Activated CD4-positive, alpha-beta T cell treated with anti-CD3 and anti-CD28 coated beads for 36 hours (primary cell): ENCODE results near the gene MATN1. TPM values are rescaled to one million over a fixed set of nuclear protein-coding genes. Genes with fewer than 3 reads are reported as not detected.

Experiments
- ATAC-seq: fragments of 200-7000 bp; cut with Tn5 transposase; one replicate; pipeline ENCODE4 v1.10.0; 2021; ENCODE audit warnings: mild to moderate bottlenecking, moderate library complexity
- CTCF ChIA-PET: fragments of 350-600 bp; sonication (Branson Sonifier 250); formaldehyde crosslinking; loops from one replicate; lab custom pipeline; 2021; ENCODE audit warnings: antibody characterized with exemption; lab: Charles Lee
- POLR2A ChIA-PET: fragments of 350-600 bp; sonication (Branson Sonifier 250); formaldehyde crosslinking; loops from one replicate; lab custom pipeline; 2021; ENCODE audit warnings: antibody characterized with exemption, inconsistent platforms; lab: Charles Lee
- DNase-seq: peaks from one replicate; pipeline ENCODE4 v3.0.0-alpha.2; 2020
- H3K27ac Mint-ChIP-seq: one replicate; pipeline ENCODE4 v1.8.0; 2021; ENCODE audit warnings: mixed read lengths
- H3K27me3 Mint-ChIP-seq: one replicate; pipeline ENCODE4 v1.8.0; 2021; ENCODE audit warnings: mixed read lengths
- H3K36me3 Mint-ChIP-seq: one replicate; pipeline ENCODE4 v1.8.0; 2021; ENCODE audit warnings: low read depth, mixed read lengths
- H3K4me1 Mint-ChIP-seq: one replicate; pipeline ENCODE4 v1.8.0; 2021; ENCODE audit warnings: mixed read lengths
- H3K4me3 Mint-ChIP-seq: one replicate; pipeline ENCODE4 v1.8.0; 2021; ENCODE audit warnings: mild to moderate bottlenecking, moderate library complexity, mixed read lengths
- H3K9me3 Mint-ChIP-seq: one replicate; pipeline ENCODE4 v1.8.0; 2021; ENCODE audit warnings: low read depth, mixed read lengths
- intact Hi-C, 2 experiments: fragments of 100-400 bp; cut with DNase I in 1 of 2; cut with micrococcal nuclease in 1 of 2; formaldehyde crosslinking; loops; one replicate each; pipeline versions ENCODE4 v1.14.2 to v1.15.1; 2022 to 2024; cut with DNase I, micrococcal nuclease
- total RNA-seq, 2 experiments: library from RNA; stranded (reverse); gene quantifications; one replicate each; pipeline ENCODE4 v1.2.3, GENCODE V29; 2021

The MATN1 gene
- total RNA-seq, 2 experiments from 2014 or later: 0.32 to 0.43 TPM

- Mint-ChIP-seq H3K4me3 (no peak overlapping the region), H3K36me3 (peaks cover 76% of the 10 kb centered on the region), H3K4me1 (peaks cover 46% of the 10 kb centered on the region), H3K27ac (peak overlapping the region; percentile 71), H3K9me3 (no peaks in the 10 kb centered on the region), H3K27me3 (no peaks in the 10 kb centered on the region)
- CTCF ChIA-PET: interaction anchor here (0.6 to 1.5 kb wide), 3 partner anchors 11 to 1500 kb away, joined by 3 to 4 read pairs (median 3); no protein-coding TSS in a partner anchor
- ATAC-seq (no peak), DNase-seq (no peak)
- intact Hi-C loops: no loop called here
- POLR2A ChIA-PET: interaction anchor here (0.6 kb wide), 1 partner anchor 11 kb away, joined by 4 read pairs; no protein-coding TSS in a partner anchor
These were observed 15.6 kb upstream of the MATN1 start for GRCh38 chr1:30738715-30739559.

- DNase-seq (no peak), ATAC-seq (no peak)
- Mint-ChIP-seq H3K4me1 (peaks cover 38% of the 10 kb centered on the region), H3K9me3 (no peaks in the 10 kb centered on the region), H3K27me3 (no peaks in the 10 kb centered on the region), H3K36me3 (peaks cover 78% of the 10 kb centered on the region), H3K27ac (peak overlapping the region; percentile 51), H3K4me3 (no peak overlapping the region)
- ChIA-PET CTCF (interaction anchor here (0.9 to 1.5 kb wide), 4 partner anchors 9 to 44 kb away, joined by 3 to 4 read pairs (median 4); no protein-coding TSS in a partner anchor), POLR2A (no interaction called here)
- intact Hi-C loops: no loop called here
These were observed 14.8 kb upstream of the MATN1 start for GRCh38 chr1:30738040-30738714.

- Mint-ChIP-seq H3K27ac (peak overlapping the region; percentile 40), H3K27me3 (no peaks in the 10 kb centered on the region), H3K4me1 (peaks cover 31% of the 10 kb centered on the region), H3K4me3 (no peak overlapping the region), H3K36me3 (peaks cover 83% of the 10 kb centered on the region), H3K9me3 (no peaks in the 10 kb centered on the region)
- CTCF ChIA-PET: interaction anchor here (0.9 to 1.3 kb wide), 3 partner anchors 9 to 44 kb away, joined by 3 to 4 read pairs (median 4); no protein-coding TSS in a partner anchor
- ATAC-seq (no peak), DNase-seq (no peak)
- POLR2A ChIA-PET: interaction anchor here (0.6 to 1.4 kb wide), 2 partner anchors 19 to 42 kb away, joined by 3 read pairs; no protein-coding TSS in a partner anchor
- intact Hi-C loops: no loop called here
These were observed 14.1 kb upstream of the MATN1 start for GRCh38 chr1:30737357-30738039.

DNA sequence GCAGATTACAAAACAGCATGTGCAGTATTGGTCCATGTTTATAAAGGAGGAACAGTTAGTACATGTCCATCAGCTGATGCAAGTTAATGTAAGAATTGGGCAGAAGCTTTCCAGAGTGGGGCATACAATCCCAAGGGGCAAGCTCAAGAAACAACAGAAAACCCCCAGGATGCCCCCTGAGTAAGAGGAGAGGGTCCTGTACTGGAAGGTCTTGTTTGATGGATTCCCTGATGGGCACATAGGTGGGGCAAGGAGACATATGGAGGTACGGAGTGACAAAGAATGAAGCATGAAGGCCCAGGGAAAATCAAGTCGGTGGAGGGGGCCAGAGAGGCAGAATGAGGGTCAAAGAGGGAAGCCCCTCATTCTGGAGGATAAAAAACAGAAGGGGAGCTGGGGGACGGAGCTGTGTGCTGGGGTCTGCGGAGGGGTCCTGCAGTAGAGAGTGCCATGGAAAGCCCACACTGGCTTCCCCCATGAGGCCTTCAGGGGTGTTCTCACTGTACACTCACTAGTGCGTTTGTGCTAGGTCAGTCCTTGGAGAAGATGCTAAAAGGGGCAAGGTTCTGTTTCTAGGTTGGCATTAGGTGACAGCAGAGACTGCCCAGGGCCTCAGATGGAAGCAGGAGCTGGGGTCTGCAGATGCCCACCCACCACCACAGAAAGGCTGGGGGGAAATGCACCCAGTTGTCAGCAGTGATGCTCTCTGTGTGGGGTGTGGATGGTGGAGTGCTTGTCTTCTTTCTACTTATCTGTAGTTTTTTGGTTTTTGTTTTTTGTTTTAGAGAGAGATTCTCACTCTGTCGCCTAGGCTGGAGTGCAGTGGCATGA lies 12.5 kb upstream of the MATN1 start:
- Mint-ChIP-seq H3K27me3 (no peaks in the 10 kb centered on the region), H3K27ac (peak overlapping the region; percentile 52), H3K9me3 (no peaks in the 10 kb centered on the region), H3K4me3 (no peak overlapping the region), H3K36me3 (peaks cover 73% of the 10 kb centered on the region), H3K4me1 (peaks cover 21% of the 10 kb centered on the region)
- ATAC-seq (no peak), DNase-seq (no peak)
- CTCF ChIA-PET: interaction anchor here (1.0 to 1.9 kb wide), 3 partner anchors 16 to 44 kb away, joined by 3 to 6 read pairs (median 5); partner anchors contain the start of gene LAPTM5
- POLR2A ChIA-PET: interaction anchor here (1.4 kb wide), 1 partner anchor 21 kb away, joined by 3 read pairs; no protein-coding TSS in a partner anchor
- intact Hi-C loops: no loop called here

GRCh38 chr1:30735124-30735523 lies 11.7 kb upstream of the MATN1 start:
- Mint-ChIP-seq H3K4me3 (no peak overlapping the region), H3K9me3 (no peaks in the 10 kb centered on the region), H3K27me3 (no peaks in the 10 kb centered on the region), H3K4me1 (peaks cover 15% of the 10 kb centered on the region), H3K27ac (peak overlapping the region; percentile 38), H3K36me3 (peaks cover 67% of the 10 kb centered on the region)
- ATAC-seq (no peak), DNase-seq (no peak)
- ChIA-PET POLR2A (no interaction called here), CTCF (interaction anchor here (1.0 to 1.9 kb wide), 3 partner anchors 15 to 45 kb away, joined by 3 to 6 read pairs (median 5); partner anchors contain the start of gene LAPTM5)
- intact Hi-C loops: no loop called here

- ChIA-PET POLR2A (no interaction called here), CTCF (interaction anchor here (1.2 to 1.9 kb wide), 2 partner anchors 23 to 45 kb away, joined by 5 to 6 read pairs; partner anchors contain the start of gene LAPTM5)
- no peak for ATAC-seq
- intact Hi-C loops: no loop called here
- peaks cover 11% of the 10 kb centered on the region for H3K4me1 Mint-ChIP-seq
- H3K27me3 Mint-ChIP-seq: no peaks in the 10 kb centered on the region
- H3K36me3 Mint-ChIP-seq: peaks cover 63% of the 10 kb centered on the region
- H3K9me3 Mint-ChIP-seq: no peaks in the 10 kb centered on the region
- no peak for DNase-seq
- no peak overlapping the region for H3K4me3 Mint-ChIP-seq
- peak overlapping the region; percentile 2 for H3K27ac Mint-ChIP-seq
These were observed 11.2 kb upstream of the MATN1 start for GRCh38 chr1:30734580-30734979.

DNA sequence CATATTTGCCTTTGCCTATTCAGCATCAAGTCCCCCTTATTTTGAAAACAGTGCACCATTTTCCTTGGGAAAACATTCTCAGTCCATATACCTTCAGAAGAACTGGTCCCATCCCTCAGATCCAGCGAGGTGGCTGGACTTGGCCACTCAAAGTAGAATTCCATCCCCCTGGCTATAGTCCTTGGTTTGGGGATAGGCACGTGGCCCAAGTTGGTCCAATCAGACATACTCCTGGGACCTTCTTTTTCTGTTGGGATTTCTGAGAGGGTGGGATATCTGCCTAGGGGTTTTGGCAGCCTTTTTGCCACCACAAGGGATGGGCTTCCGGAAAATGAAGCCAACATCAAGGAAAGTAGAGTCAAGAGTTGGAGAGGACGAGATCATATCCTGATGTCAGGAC lies 10.7 kb upstream of the MATN1 start:
- Mint-ChIP-seq H3K4me3 (no peak overlapping the region), H3K4me1 (peaks cover 9% of the 10 kb centered on the region), H3K36me3 (peaks cover 58% of the 10 kb centered on the region), H3K9me3 (no peaks in the 10 kb centered on the region), H3K27ac (no peak overlapping the region), H3K27me3 (no peaks in the 10 kb centered on the region)
- ATAC-seq: no peak
- no peak for DNase-seq
- ChIA-PET POLR2A (no interaction called here), CTCF (interaction anchor here (1.6 to 1.9 kb wide), 2 partner anchors 46 to 49 kb away, joined by 5 to 11 read pairs; no protein-coding TSS in a partner anchor)
- intact Hi-C loops: no loop called here

GRCh38 chr1:30733493-30733892 lies 10.1 kb upstream of the MATN1 start:
- intact Hi-C loops: no loop called here
- H3K4me1 Mint-ChIP-seq: peaks cover 5% of the 10 kb centered on the region
- no peak overlapping the region for H3K27ac Mint-ChIP-seq
- ChIA-PET CTCF (interaction anchor here (0.9 to 1.6 kb wide), 4 partner anchors 9 to 68 kb away, joined by 4 to 11 read pairs (median 4); no protein-coding TSS in a partner anchor), POLR2A (no interaction called here)
- no peak overlapping the region for H3K4me3 Mint-ChIP-seq
- no peaks in the 10 kb centered on the region for H3K9me3 Mint-ChIP-seq
- H3K36me3 Mint-ChIP-seq: peaks cover 52% of the 10 kb centered on the region
- ATAC-seq (no peak), DNase-seq (no peak)
- no peaks in the 10 kb centered on the region for H3K27me3 Mint-ChIP-seq

- no peaks in the 10 kb centered on the region for H3K27me3 Mint-ChIP-seq
- peak overlapping the region; percentile 60 for H3K27ac Mint-ChIP-seq
- H3K36me3 Mint-ChIP-seq: peaks cover 42% of the 10 kb centered on the region
- CTCF ChIA-PET: interaction anchor here (0.7 to 1.6 kb wide), 7 partner anchors 10 to 69 kb away, joined by 3 to 11 read pairs (median 4); no protein-coding TSS in a partner anchor
- POLR2A ChIA-PET: interaction anchor here (0.9 to 1.2 kb wide), 3 partner anchors 11 to 24 kb away, joined by 3 read pairs; no protein-coding TSS in a partner anchor
- ATAC-seq (peak; percentile 25), DNase-seq (no peak)
- H3K9me3 Mint-ChIP-seq: no peaks in the 10 kb centered on the region
- H3K4me1 Mint-ChIP-seq: peaks cover 11% of the 10 kb centered on the region
- H3K4me3 Mint-ChIP-seq: no peak overlapping the region
- intact Hi-C loops: no loop called here
These were observed 9.1 kb upstream of the MATN1 start for GRCh38 chr1:30732277-30732996.
